ENCODE results near the gene SPATA12.

SPATA12 gene

GRCh38 chr3:57031631-57032541 lies 28.6 kb upstream of the SPATA12 start:
- no peak for DNase-seq (ENCODE audit: low read depth in 1 of 2, low spot score in 1 of 2)
- in situ Hi-C loops (cut with HindIII; ENCODE audit: low pct_unique_long_range_greater_than_20kb, low sequenced_read_pairs) = no loop called here
- no peak for TF ChIP-seq JUND (IDR thresholded peaks at IDR 0.05; ENCODE audit: low read depth)

GRCh38 chr3:57036952-57037351 lies 23.5 kb upstream of the SPATA12 start:
- no peak for DNase-seq (ENCODE audit: low read depth in 1 of 2, low spot score in 1 of 2)
- no peak for TF ChIP-seq JUND (IDR thresholded peaks at IDR 0.05; ENCODE audit: low read depth)
- in situ Hi-C loops (cut with HindIII; ENCODE audit: low pct_unique_long_range_greater_than_20kb, low sequenced_read_pairs) = no loop called here

- TF ChIP-seq JUND (IDR thresholded peaks at IDR 0.05; ENCODE audit: low read depth) = no peak
- in situ Hi-C loops (cut with HindIII; ENCODE audit: low pct_unique_long_range_greater_than_20kb, low sequenced_read_pairs) = no loop called here
- DNase-seq (ENCODE audit: low read depth in 1 of 2, low spot score in 1 of 2) = no peak
These were observed 21.8 kb upstream of the SPATA12 start for GRCh38 chr3:57038466-57039164.

GRCh38 chr3:57041674-57042073 lies 18.8 kb upstream of the SPATA12 start:
- in situ Hi-C loops (cut with HindIII; ENCODE audit: low pct_unique_long_range_greater_than_20kb, low sequenced_read_pairs) = no loop called here
- DNase-seq (ENCODE audit: low read depth in 1 of 2, low spot score in 1 of 2) = no peak
- TF ChIP-seq JUND (IDR thresholded peaks at IDR 0.05; ENCODE audit: low read depth) = no peak

- TF ChIP-seq JUND (IDR thresholded peaks at IDR 0.05; ENCODE audit: low read depth) = no peak
- DNase-seq (ENCODE audit: low read depth in 1 of 2, low spot score in 1 of 2) = no peak
- in situ Hi-C loops (cut with HindIII; ENCODE audit: low pct_unique_long_range_greater_than_20kb, low sequenced_read_pairs) = no loop called here
These were observed 16.9 kb upstream of the SPATA12 start for GRCh38 chr3:57043518-57043917.

GRCh38 chr3:57046101-57046765 lies 14.2 kb upstream of the SPATA12 start:
- TF ChIP-seq JUND (IDR thresholded peaks at IDR 0.05; ENCODE audit: low read depth) = no peak

GRCh38 chr3:57048052-57048671 lies 12.3 kb upstream of the SPATA12 start:
- in situ Hi-C loops (cut with HindIII; ENCODE audit: low pct_unique_long_range_greater_than_20kb, low sequenced_read_pairs) = no loop called here
- DNase-seq (ENCODE audit: low read depth in 1 of 2, low spot score in 1 of 2) = no peak
- no peak for TF ChIP-seq JUND (IDR thresholded peaks at IDR 0.05; ENCODE audit: low read depth)

More at GRCh38 chr3:57046101-57046765, 14.2 kb upstream of the SPATA12 start:
- no peak for DNase-seq (ENCODE audit: low read depth in 1 of 2, low spot score in 1 of 2)
- in situ Hi-C loops (cut with HindIII; ENCODE audit: low pct_unique_long_range_greater_than_20kb, low sequenced_read_pairs) = no loop called here

- in situ Hi-C loops (cut with HindIII; ENCODE audit: low pct_unique_long_range_greater_than_20kb, low sequenced_read_pairs) = no loop called here
- no peak for TF ChIP-seq JUND (IDR thresholded peaks at IDR 0.05; ENCODE audit: low read depth)
- DNase-seq (ENCODE audit: low read depth in 1 of 2, low spot score in 1 of 2) = no peak
These were observed 11.7 kb upstream of the SPATA12 start for GRCh38 chr3:57048728-57049127.

- TF ChIP-seq JUND (IDR thresholded peaks at IDR 0.05; ENCODE audit: low read depth) = no peak
- DNase-seq (ENCODE audit: low read depth in 1 of 2, low spot score in 1 of 2) = no peak
- in situ Hi-C loops (cut with HindIII; ENCODE audit: low pct_unique_long_range_greater_than_20kb, low sequenced_read_pairs) = no loop called here
These were observed 7.8 kb upstream of the SPATA12 start for GRCh38 chr3:57052662-57053061.

- DNase-seq (ENCODE audit: low read depth in 1 of 2, low spot score in 1 of 2) = no peak
- in situ Hi-C loops (cut with HindIII; ENCODE audit: low pct_unique_long_range_greater_than_20kb, low sequenced_read_pairs) = no loop called here
- no peak for TF ChIP-seq JUND (IDR thresholded peaks at IDR 0.05; ENCODE audit: low read depth)
These were observed 7.3 kb upstream of the SPATA12 start for GRCh38 chr3:57053122-57053521.

- no peak for TF ChIP-seq JUND (IDR thresholded peaks at IDR 0.05; ENCODE audit: low read depth)
- in situ Hi-C loops (cut with HindIII; ENCODE audit: low pct_unique_long_range_greater_than_20kb, low sequenced_read_pairs) = no loop called here
- DNase-seq (ENCODE audit: low read depth in 1 of 2, low spot score in 1 of 2) = no peak
These were observed 3.1 kb upstream of the SPATA12 start for GRCh38 chr3:57057351-57057750.

- DNase-seq (ENCODE audit: low read depth in 1 of 2, low spot score in 1 of 2) = no peak
- in situ Hi-C loops (cut with HindIII; ENCODE audit: low pct_unique_long_range_greater_than_20kb, low sequenced_read_pairs) = no loop called here
These were observed 1.1 kb upstream of the SPATA12 start for GRCh38 chr3:57059411-57059810.

More at GRCh38 chr3:57059411-57059810, 1.1 kb upstream of the SPATA12 start:
- no peak for TF ChIP-seq JUND (IDR thresholded peaks at IDR 0.05; ENCODE audit: low read depth)

Data from T47D (cell line).